LHCN-M2 (cell line): ENCODE data around the gene FAM117B. TPM values are rescaled to one million over a fixed set of nuclear protein-coding genes. Genes with fewer than 3 reads are reported as not detected.
A peak's percentile ranks its signal among the peaks of the same experiment; 100 is the strongest.

ENCODE experiments used
- DNase-seq: peaks from one replicate; pipeline ENCODE4 v3.0.0-alpha.2; 2012; ENCODE audit warnings: low read depth
- total RNA-seq: library from RNA; depleted of rRNA; stranded (reverse); fragments of >200 nt; gene quantifications from 2 replicates; pipeline ENCODE4 v1.2.3, GENCODE V29; 2014; rRNA removed

FAM117B gene
- total RNA-seq, 1 experiment from 2014 or later: 0.63 TPM

DNA sequence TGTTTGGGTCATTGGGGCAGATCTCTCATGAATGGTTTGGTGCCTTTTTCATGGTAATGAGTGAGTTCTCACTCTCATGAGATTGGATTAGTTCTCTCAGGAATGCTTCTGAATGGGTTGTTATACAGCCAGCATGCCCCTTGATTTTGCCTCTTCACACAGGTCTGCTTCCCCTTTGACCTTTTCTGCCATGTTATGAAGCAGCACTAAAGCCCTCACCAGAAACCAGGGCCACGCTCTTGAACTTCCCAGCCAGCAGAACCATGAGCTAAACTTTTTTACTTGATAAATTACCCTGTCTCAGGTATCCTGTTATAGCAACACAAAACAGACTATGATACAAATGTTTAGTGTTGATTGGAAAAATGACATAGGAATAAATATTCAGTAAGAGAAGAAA, 179.5 kb downstream of the FAM117B start:
- DNase-seq: no peak

DNA sequence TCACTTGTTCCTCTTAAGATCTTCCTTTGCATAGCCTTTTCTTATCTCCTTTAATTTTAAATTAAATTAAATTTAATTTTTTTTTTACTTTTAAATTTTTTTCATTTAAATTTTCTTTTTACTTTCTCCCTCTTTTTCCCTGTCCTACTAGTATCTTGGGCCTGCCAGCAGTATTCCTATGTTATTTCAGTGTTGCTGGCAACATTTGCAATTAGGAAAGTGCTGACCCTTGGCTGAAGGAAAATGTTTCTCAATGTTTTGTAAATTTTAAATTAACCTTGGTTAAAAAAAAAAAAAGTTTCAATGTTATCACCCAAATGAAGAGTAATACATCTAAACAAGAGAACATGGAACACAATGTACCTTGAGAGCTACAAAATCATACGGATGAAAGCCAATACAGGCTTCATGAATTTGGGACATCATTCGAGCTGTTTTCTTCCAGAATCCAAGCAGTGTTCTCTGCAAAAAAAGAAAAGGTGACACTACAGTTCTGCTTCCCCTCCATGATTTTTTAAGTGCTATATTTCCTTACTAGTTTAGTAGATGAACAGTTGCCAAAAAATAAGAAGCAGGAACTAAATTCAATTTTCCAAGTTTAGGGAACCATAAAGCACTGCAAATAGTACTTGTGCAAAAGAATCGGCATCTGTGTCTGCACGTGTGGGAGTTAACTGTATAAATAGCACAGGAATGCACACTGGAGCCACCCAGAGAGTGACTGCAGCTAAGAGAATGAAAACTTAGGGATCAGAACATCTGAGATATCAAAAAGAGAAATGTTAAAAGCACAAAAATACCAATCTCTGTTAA, 181.0 kb downstream of the FAM117B start:
- peak; percentile 17 for DNase-seq

DNA sequence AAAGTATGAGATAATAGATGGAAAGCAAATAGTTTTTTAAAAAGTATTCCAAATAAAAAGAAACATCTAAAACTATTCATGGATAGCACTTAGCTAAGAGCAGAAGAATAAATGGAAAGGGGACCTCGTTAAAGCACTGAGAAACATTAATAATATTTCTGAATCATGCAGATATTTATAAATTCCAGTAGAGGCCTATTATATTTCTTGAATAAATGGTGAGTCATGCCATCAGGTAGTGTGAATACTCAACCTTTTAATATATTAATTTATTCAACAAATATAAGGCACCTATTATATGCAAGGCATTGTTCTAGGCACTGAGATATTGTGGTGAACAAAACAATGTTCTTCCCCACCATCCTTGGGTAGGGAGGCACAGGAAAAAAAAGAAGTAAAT, 183.0 kb downstream of the FAM117B start:
- no peak for DNase-seq

- DNase-seq: no peak
These were observed 183.6 kb downstream of the FAM117B start for GRCh38 chr2:202818321-202818720.

Other genes starting within 250 kb of the FAM117B start
- 2.9 and 6.0 TPM in 2 replicates for gene ICA1L, start 236.8 kb downstream of the FAM117B start, total RNA-seq